Suprapubic skin (tissue), 3 donors: Measurements from ENCODE around the gene OR4Q3.

ENCODE experiments used
- CTCF ChIP-seq, 2 donors: fragments of 200-600 bp in 1 of 2; fragments of 450-650 bp in 1 of 2; sonication (generic) in 1 of 2; IDR thresholded peaks; one replicate each; pipeline ENCODE4 v1.5.1; 2016 to 2019; ENCODE audit warnings: antibody characterized with exemption in 2 of 2, mild to moderate bottlenecking in 1 of 2, moderate library complexity in 1 of 2
- EP300 ChIP-seq: sonication (generic); formaldehyde crosslinking; IDR thresholded peaks from one replicate; pipeline ENCODE4 v1.6.1; 2017; ENCODE audit warnings: antibody characterized with exemption

- TF ChIP-seq CTCF (IDR thresholded peaks at IDR 0.05): no peak
- TF ChIP-seq EP300: no peak
These were observed 28.6 kb downstream of the OR4Q3 start for GRCh38 chr14:19771895-19772430.
